ENCODE measurements around the gene LSM14B.

- TF ChIP-seq POLR2A (IDR thresholded peaks at IDR 0.05) (no peak), CTCF (IDR thresholded peaks at IDR 0.05) (no peak)
Measured at GRCh38 chr20:62158088-62158400, 35.8 kb downstream of the LSM14B start.

Measured in right lobe of liver (tissue), 4 donors.